Activated CD4-positive, alpha-beta T cell treated with anti-CD3 and anti-CD28 coated beads, Interleukin-2, amount 10 ng/mL, durations not matched to agents 24 days and 14 days (primary cell): ENCODE results near the gene MFNG. TPM values are rescaled to one million over a fixed set of nuclear protein-coding genes. Genes with fewer than 3 reads are reported as not detected.
"Not testable (repeated sequence)": the region's sequence is repeated elsewhere in the genome, so short reads cannot be mapped to it uniquely, and the experiment has no call there.

Experiments
- DNase-seq: peaks from one replicate; pipeline ENCODE4 v3.0.0; 2022
- H3K27ac Mint-ChIP-seq: one replicate; pipeline ENCODE4 v1.8.0; 2022; ENCODE audit warnings: mild to moderate bottlenecking, mixed read lengths
- H3K27me3 Mint-ChIP-seq: one replicate; pipeline ENCODE4 v1.8.0; 2022; ENCODE audit warnings: mixed read lengths
- H3K36me3 Mint-ChIP-seq: one replicate; pipeline ENCODE4 v1.8.0; 2022; ENCODE audit warnings: low read depth, mild to moderate bottlenecking, mixed read lengths
- H3K4me1 Mint-ChIP-seq: one replicate; pipeline ENCODE4 v1.8.0; 2021; ENCODE audit warnings: mixed read lengths
- H3K4me3 Mint-ChIP-seq: one replicate; pipeline ENCODE4 v1.8.0; 2022; ENCODE audit warnings: mild to moderate bottlenecking, moderate library complexity, mixed read lengths
- H3K9me3 Mint-ChIP-seq: one replicate; pipeline ENCODE4 v1.8.0; 2021; ENCODE audit warnings: mixed read lengths
- intact Hi-C: fragments of 100-400 bp; cut with micrococcal nuclease; formaldehyde crosslinking; loops from one replicate; pipeline ENCODE4 v1.15.1; 2023
- total RNA-seq: library from RNA; stranded (reverse); gene quantifications from 2 replicates; pipeline ENCODE4 v1.2.3, GENCODE V29; 2022

Gene MFNG
- total RNA-seq, 1 donor from 2014 or later = 207 TPM

- no peaks in the 10 kb centered on the region for H3K9me3 Mint-ChIP-seq
- H3K4me3 Mint-ChIP-seq = peak overlapping the region; percentile 28
- no peak for DNase-seq
- peaks cover 56% of the 10 kb centered on the region for H3K36me3 Mint-ChIP-seq
- intact Hi-C loops = no loop called here
- no peaks in the 10 kb centered on the region for H3K27me3 Mint-ChIP-seq
- peaks cover 27% of the 10 kb centered on the region for H3K4me1 Mint-ChIP-seq
- H3K27ac Mint-ChIP-seq = peak overlapping the region; percentile 12
Measured at GRCh38 chr22:37481347-37481907, 4.8 kb downstream of the MFNG start.

GRCh38 chr22:37480387-37481346 lies 5.5 kb downstream of the MFNG start:
- Mint-ChIP-seq H3K36me3 (peaks cover 60% of the 10 kb centered on the region), H3K4me1 (peaks cover 26% of the 10 kb centered on the region), H3K9me3 (no peaks in the 10 kb centered on the region), H3K27me3 (no peaks in the 10 kb centered on the region), H3K27ac (peak overlapping the region; percentile 69), H3K4me3 (no peak overlapping the region)
- no peak for DNase-seq
- intact Hi-C loops = no loop called here

DNA sequence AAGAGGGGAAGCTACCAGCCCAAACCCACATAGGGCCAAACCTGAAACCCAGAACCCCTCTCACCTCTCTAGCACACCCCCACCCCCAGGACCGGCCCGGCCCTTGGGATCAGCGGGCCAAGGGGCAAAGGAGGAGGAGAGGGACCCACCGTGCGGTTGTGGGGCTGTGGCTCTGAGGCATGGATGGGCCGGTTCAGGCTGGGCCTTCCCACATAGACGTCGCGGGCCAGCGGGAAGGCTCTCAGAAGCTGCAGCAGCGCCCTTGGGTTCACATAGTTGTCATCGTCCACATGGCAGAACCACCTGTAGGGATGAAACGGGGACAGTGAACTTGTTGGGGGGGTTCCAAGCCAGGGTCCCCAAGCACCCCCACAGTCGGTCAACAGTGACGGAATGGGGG lies 7.0 kb downstream of the MFNG start:
- H3K27me3 Mint-ChIP-seq = no peaks in the 10 kb centered on the region
- DNase-seq = no peak
- intact Hi-C loops = no loop called here
- H3K36me3 Mint-ChIP-seq = peaks cover 56% of the 10 kb centered on the region
- no peaks in the 10 kb centered on the region for H3K9me3 Mint-ChIP-seq
- no peak overlapping the region for H3K27ac Mint-ChIP-seq
- H3K4me1 Mint-ChIP-seq = peaks cover 26% of the 10 kb centered on the region
- H3K4me3 Mint-ChIP-seq = no peak overlapping the region

DNA sequence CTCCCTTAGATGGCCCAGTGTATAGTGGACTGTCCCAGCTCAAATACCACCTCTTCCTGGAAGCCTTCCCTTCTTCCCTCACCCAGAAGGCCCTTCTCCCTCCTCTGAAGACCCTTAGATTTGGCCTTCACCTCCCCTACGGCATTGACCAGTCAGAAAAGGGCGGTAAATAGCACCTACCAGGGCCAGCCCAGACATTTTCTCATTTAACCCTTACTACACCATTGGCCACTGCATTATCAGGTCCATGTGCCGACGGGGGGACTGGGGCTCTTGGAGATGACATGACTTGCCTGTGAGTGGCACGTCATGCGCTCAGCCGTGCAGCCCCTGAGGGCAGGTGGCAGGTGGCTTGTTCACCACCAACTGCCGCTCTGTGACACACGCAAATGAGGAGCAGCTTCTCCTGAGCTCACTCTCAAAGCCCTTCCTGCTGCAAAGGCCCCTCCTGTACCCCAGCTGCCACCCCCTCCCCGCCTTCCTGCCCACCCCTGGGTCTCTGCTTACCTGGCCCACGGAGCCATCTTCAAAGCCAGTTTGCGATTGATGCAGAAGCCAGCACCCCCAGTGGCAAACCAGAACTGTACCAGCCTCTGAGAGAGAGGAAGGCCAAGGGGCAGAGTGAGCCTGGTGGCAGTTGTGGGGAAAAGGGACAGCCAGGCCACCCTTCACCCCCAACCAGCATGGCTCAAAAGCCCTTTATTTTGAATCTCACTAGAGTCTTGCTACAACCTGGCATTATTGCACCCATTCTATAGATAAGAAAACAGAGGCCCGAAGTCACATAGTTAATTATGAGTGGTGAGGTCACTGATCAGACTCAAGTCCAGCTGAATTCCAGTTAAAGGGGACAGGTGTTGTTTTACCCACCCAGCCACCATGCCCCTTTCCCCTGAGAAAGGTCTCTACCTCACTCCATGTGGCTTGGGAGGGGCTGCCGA lies 9.5 kb downstream of the MFNG start:
- H3K27me3 Mint-ChIP-seq = no peaks in the 10 kb centered on the region

GRCh38 chr22:37474447-37475090 lies 11.6 kb downstream of the MFNG start:
- Mint-ChIP-seq H3K27ac (no peak overlapping the region), H3K36me3 (peaks cover 62% of the 10 kb centered on the region)

More for the DNA sequence above, 9.5 kb downstream of the MFNG start:
- no peak for DNase-seq
- H3K27ac Mint-ChIP-seq = no peak overlapping the region
- H3K4me3 Mint-ChIP-seq = no peak overlapping the region
- no peaks in the 10 kb centered on the region for H3K9me3 Mint-ChIP-seq
- H3K4me1 Mint-ChIP-seq = peaks cover 9% of the 10 kb centered on the region
- intact Hi-C loops = no loop called here
- H3K36me3 Mint-ChIP-seq = peaks cover 54% of the 10 kb centered on the region

DNA sequence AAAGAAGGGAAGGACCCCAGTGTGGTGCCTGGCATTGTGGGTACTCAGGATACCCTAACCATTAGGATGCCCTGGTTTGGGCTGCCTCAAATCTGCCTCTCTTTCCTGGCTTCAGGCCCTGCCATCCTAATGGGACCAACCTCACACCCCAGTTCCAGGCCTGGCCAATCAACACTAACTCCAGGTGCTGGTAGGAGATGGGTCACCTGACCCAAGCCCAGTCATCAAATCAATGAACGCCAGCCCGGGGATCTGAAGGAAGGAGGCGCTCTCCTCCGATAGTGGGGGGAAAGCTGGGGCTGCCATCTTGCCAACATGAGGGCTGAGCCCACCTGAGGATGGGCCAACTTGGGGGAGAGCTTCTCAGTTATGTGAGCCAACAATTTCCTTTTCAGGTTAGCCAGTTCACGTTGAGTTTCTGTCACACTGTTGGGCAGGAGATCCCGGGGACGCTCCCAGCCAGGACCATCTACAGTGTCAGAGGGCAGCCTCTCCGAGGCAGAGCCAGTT lies 12.7 kb downstream of the MFNG start:
- peaks cover 64% of the 10 kb centered on the region for H3K36me3 Mint-ChIP-seq
- H3K27ac Mint-ChIP-seq = no peak overlapping the region

More at GRCh38 chr22:37474447-37475090, 11.6 kb downstream of the MFNG start:
- intact Hi-C loops = no loop called here
- DNase-seq = no peak
- Mint-ChIP-seq H3K4me1 (peaks cover 8% of the 10 kb centered on the region), H3K9me3 (no peaks in the 10 kb centered on the region), H3K4me3 (no peak overlapping the region), H3K27me3 (no peaks in the 10 kb centered on the region)

DNA sequence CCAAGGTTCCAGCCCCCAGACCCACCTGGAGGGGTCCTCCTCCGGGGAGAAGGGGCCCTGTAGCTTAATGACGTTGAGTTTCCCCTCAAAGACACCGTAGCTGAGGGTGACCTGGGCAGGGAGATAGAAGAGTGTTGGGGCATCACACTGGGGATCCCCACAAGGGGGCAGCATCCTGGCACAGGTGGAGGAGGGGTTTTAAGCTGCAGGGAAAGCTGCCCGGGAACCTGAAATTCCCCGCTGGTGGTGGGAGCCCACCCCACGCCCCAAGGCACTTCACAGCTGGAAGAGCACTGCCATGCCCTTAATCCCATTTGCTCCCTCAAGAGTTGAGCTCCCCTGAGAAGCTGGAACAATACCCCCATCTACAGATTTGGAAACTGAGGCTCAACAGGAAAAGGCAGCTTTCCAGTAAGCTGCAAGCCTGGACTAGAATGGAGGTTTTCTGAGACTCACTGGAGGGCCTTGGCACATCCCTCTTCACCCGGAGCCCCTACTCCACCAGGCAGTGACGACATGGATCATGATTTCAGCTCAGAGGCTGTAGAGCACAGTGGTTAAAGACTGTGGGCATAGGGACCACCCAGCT lies 13.7 kb downstream of the MFNG start:
- H3K4me3 Mint-ChIP-seq = no peak overlapping the region
- H3K36me3 Mint-ChIP-seq = peaks cover 61% of the 10 kb centered on the region
- intact Hi-C loops = no loop called here
- H3K4me1 Mint-ChIP-seq = peaks cover 10% of the 10 kb centered on the region
- no peak overlapping the region for H3K27ac Mint-ChIP-seq
- H3K9me3 Mint-ChIP-seq = no peaks in the 10 kb centered on the region
- DNase-seq = peak; percentile 79
- no peaks in the 10 kb centered on the region for H3K27me3 Mint-ChIP-seq

More for the DNA sequence above, 12.7 kb downstream of the MFNG start:
- Mint-ChIP-seq H3K9me3 (no peaks in the 10 kb centered on the region), H3K27me3 (no peaks in the 10 kb centered on the region), H3K4me3 (no peak overlapping the region), H3K4me1 (peaks cover 10% of the 10 kb centered on the region)
- intact Hi-C loops = no loop called here
- no peak for DNase-seq

DNA sequence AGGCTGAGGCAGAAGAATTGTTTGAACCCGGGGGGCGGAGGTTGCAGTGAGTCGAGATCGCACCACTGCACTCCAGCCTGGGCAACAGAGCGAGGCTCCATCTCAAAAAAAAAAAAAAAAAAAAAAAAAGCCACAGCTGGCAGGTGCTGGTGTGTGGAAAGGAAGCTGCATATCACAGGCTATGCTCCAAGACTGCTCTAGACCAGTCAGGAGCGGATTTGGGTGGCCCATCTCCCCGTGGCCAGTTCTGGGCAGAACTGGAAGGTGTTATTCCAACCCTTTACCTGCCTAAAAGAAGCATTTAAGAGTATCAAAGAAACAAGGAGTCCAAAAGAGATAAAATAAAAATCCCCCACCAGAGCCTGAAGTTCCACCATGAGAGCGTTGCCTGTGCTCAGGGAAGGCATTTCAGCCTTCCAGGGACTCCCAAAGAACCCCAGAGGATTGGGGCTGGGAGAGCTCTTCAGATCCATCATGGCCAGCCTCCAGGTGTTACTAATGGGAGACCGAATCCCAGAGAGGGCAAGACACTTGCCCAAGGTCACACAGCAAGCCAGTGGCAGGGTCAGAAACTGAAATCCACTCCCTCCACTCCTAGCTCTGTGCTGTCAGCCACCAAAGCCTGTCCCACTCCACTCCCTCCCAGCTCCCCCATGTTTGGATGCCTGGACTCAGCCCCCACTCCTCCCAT lies 14.3 kb downstream of the MFNG start:
- DNase-seq = no peak
- Mint-ChIP-seq H3K4me3 (no peak overlapping the region), H3K36me3 (peaks cover 59% of the 10 kb centered on the region), H3K27me3 (no peaks in the 10 kb centered on the region), H3K27ac (no peak overlapping the region), H3K4me1 (peaks cover 10% of the 10 kb centered on the region), H3K9me3 (no peaks in the 10 kb centered on the region)
- intact Hi-C loops = no loop called here

GRCh38 chr22:37470087-37470445 lies 16.1 kb downstream of the MFNG start:
- no peaks in the 10 kb centered on the region for H3K27me3 Mint-ChIP-seq
- no peaks in the 10 kb centered on the region for H3K9me3 Mint-ChIP-seq
- H3K4me3 Mint-ChIP-seq = no peak overlapping the region
- H3K27ac Mint-ChIP-seq = no peak overlapping the region
- H3K36me3 Mint-ChIP-seq = peaks cover 60% of the 10 kb centered on the region
- intact Hi-C loops = no loop called here
- DNase-seq = no peak
- peaks cover 10% of the 10 kb centered on the region for H3K4me1 Mint-ChIP-seq

- intact Hi-C loops = no loop called here
- Mint-ChIP-seq H3K9me3 (no peaks in the 10 kb centered on the region), H3K4me1 (peaks cover 11% of the 10 kb centered on the region), H3K4me3 (no peak overlapping the region), H3K27ac (no peak overlapping the region), H3K36me3 (peaks cover 57% of the 10 kb centered on the region), H3K27me3 (no peaks in the 10 kb centered on the region)
- no peak for DNase-seq
Measured at GRCh38 chr22:37469416-37470086, 16.6 kb downstream of the MFNG start.

DNA sequence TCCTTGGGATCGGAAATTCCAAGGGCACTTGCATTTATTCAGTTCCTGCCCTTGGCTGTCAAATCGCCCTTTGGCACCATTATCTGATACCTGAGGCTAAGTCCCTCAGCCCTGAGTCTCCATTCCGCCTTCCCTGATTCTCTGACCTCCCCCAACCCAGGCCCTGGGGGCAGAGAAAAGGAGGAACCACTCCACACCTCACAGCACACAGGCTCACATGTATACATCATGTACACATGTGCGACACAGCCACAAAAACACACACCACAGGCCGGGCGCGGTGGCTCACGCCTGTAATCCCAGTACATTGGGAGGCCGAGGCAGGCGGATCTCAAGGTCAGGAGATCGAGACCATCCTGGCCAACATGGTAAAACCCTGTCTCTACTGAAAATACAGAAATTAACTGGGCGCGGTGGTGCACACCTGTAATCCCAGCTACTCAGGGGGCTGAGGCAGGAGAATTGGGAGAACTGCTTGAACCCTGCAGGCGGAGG lies 17.9 kb downstream of the MFNG start:
- H3K36me3 Mint-ChIP-seq = peaks cover 51% of the 10 kb centered on the region
- H3K4me3 Mint-ChIP-seq, H3K27me3 Mint-ChIP-seq, H3K9me3 Mint-ChIP-seq, H3K27ac Mint-ChIP-seq, DNase-seq, intact Hi-C loops: not testable (repeated sequence)
- peaks cover 11% of the 10 kb centered on the region for H3K4me1 Mint-ChIP-seq

DNA sequence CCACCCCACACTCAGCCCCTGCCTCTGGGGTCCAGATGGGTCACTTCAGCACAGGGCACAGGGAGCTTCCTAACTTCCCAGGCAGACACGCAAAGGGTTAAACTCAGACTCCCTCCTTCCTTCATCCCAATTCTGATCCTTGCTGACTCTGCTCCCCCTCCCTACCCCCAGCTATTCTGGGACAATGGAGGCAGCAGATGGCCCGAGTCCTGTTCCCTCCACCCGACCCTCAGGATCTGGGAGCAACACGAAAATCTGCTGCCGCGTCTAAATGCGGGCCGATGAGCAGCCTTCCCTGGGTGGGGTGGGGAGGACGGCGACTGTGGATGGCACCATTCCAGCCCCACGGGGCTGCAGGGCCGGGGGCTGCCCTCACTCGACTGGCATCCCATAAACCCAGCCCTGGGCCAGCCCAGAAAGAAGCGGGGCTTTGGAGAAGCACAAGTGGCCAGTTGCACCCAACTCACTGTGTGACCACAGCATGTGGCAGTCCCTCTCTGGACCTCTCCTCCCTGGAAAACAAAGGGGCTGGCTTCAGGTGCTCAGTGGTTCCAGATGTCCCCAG lies 18.7 kb downstream of the MFNG start:
- Mint-ChIP-seq H3K4me3 (no peak overlapping the region), H3K27ac (no peak overlapping the region), H3K4me1 (peaks cover 11% of the 10 kb centered on the region), H3K36me3 (peaks cover 46% of the 10 kb centered on the region), H3K9me3 (no peaks in the 10 kb centered on the region), H3K27me3 (no peaks in the 10 kb centered on the region)
- intact Hi-C loops = no loop called here
- no peak for DNase-seq
